Kidney epithelial cell (primary cell): ENCODE results near the gene JMJD7. TPM values are rescaled to one million over a fixed set of nuclear protein-coding genes. Genes with fewer than 3 reads are reported as not detected.

Experiments used
- DNase-seq: peaks from one replicate; pipeline ENCODE4 v3.0.0-alpha.2; 2010; ENCODE audit warnings: low read depth
- H3K27me3 ChIP-seq: 2 replicates; pipeline ENCODE4 v1.6.0; 2011; ENCODE audit warnings: low read length; ENCODE audit not compliant: control insufficient read depth, insufficient read depth
- H3K36me3 ChIP-seq: 2 replicates; pipeline ENCODE4 v1.5.1; 2011; ENCODE audit warnings: low read length; ENCODE audit not compliant: control insufficient read depth, insufficient read depth
- H3K4me3 ChIP-seq: 2 replicates; pipeline ENCODE4 v1.5.1; 2011; ENCODE audit warnings: low read depth, mild to moderate bottlenecking, control low read depth, low read length
- CTCF ChIP-seq: IDR thresholded peaks from 2 replicates; pipeline ENCODE4 v1.5.1; 2011; ENCODE audit warnings: mild to moderate bottlenecking, moderate library complexity, low read length, control low read depth, inconsistent platforms; ENCODE audit not compliant: insufficient read depth, poor library complexity, severe bottlenecking
- total RNA-seq: library from RNA; depleted of rRNA; stranded (reverse); fragments of >200 nt; gene quantifications from 2 replicates; pipeline ENCODE4 v1.2.3, GENCODE V29; 2015

Gene JMJD7
- total RNA-seq, 1 donor from 2014 or later: 14.0 TPM

GRCh38 chr15:41860049-41860828 lies 32.3 kb downstream of the JMJD7 start:
- Histone ChIP-seq H3K4me3 (no peak overlapping the region), H3K36me3 (no peaks in the 10 kb centered on the region), H3K27me3 (peaks cover 8% of the 10 kb centered on the region)
- no peak for TF ChIP-seq CTCF
- DNase-seq: no peak

DNA sequence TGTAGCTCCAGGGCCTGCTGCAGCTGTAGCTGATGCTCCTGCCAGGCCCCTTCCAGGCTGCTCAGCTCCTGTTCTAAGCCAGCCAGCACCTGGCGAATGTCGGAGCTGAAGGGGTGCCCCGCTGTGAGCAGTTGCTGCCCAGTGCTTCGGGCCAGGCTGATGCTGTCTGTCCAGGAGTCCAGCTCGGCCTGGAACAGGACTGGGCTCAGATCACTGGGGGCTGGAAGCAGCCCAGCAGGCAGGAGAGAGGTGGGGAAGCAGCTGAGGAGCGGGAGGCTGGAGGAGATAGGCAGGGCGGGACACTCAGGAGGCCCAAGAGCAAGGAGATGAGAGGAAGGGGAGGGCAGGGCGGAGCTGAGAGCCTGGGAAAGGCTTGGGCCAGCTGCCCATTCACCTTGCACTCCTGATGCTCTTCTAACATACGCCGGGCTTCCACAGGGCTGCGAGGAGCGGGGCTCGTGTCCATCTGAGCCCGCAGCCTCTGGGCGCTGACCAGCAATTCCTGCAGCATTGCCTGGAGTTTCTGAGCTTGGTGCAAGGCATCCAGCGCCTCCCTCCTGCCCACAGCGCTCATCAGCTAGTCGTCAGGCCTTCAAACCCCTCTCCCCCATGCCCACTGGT lies 34.0 kb downstream of the JMJD7 start:
- no peak for TF ChIP-seq CTCF
- no peak for DNase-seq

GRCh38 chr15:41862515-41863116 lies 34.7 kb downstream of the JMJD7 start:
- Histone ChIP-seq H3K27me3 (peaks cover 3% of the 10 kb centered on the region), H3K36me3 (no peaks in the 10 kb centered on the region), H3K4me3 (no peak overlapping the region)
- TF ChIP-seq CTCF: no peak
- no peak for DNase-seq

More for the DNA sequence above, 34.0 kb downstream of the JMJD7 start:
- Histone ChIP-seq H3K27me3 (peaks cover 3% of the 10 kb centered on the region), H3K4me3 (no peak overlapping the region), H3K36me3 (no peaks in the 10 kb centered on the region)

GRCh38 chr15:41865490-41866055 lies 37.7 kb downstream of the JMJD7 start:
- no peaks in the 10 kb centered on the region for H3K36me3 ChIP-seq
- no peak for TF ChIP-seq CTCF
- no peak overlapping the region for H3K4me3 ChIP-seq
- DNase-seq: no peak
- peaks cover 3% of the 10 kb centered on the region for H3K27me3 ChIP-seq

DNA sequence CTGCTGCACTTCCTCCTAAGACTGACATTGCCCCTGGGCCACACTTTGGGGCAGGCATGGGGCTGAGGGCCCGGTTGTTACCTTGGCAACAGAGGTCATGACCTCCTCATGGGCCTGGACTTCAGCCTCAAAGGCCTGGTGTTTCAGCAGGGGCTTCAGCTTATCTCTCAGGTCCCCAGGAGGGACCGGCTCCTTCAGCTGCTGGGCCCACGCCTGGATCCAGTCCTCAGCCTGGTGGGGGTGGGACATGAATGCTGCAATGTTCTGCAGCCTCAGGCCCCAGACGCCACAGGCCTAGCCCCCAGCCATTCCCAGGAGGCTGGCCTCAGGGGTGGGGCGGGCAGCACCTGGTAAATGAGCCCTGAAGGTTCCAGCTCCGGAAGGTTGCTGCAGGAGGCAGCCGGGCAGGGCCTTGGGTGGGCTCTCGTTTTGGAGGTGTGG lies 38.4 kb downstream of the JMJD7 start:
- H3K27me3 ChIP-seq: peaks cover 3% of the 10 kb centered on the region
- no peak for TF ChIP-seq CTCF
- H3K4me3 ChIP-seq: no peak overlapping the region
- no peak for DNase-seq
- H3K36me3 ChIP-seq: no peaks in the 10 kb centered on the region
